Mesothelial cell of epicardium (in vitro differentiated cells): Measurements from ENCODE around the gene CRABP1. TPM values are rescaled to one million over a fixed set of nuclear protein-coding genes. Genes with fewer than 3 reads are reported as not detected.

Source experiments
- DNase-seq, 2 experiments: peaks; one replicate each; pipeline ENCODE4 v3.0.0; 2021; ENCODE audit warnings: low spot score in 2 of 2; ENCODE audit not compliant: unreplicated experiment in 2 of 2
- H3K27ac Mint-ChIP-seq: 2 replicates; pipeline ENCODE4 v1.8.0; 2021; ENCODE audit warnings: mixed read lengths
- H3K27me3 Mint-ChIP-seq: 2 replicates; pipeline ENCODE4 v1.8.0; 2021; ENCODE audit warnings: low read depth, mixed read lengths
- H3K36me3 Mint-ChIP-seq: 2 replicates; pipeline ENCODE4 v1.8.0; 2021; ENCODE audit warnings: mixed read lengths
- H3K4me1 Mint-ChIP-seq: 2 replicates; pipeline ENCODE4 v1.8.0; 2021; ENCODE audit warnings: mixed read lengths
- H3K4me3 Mint-ChIP-seq: 2 replicates; pipeline ENCODE4 v1.8.0; 2021; ENCODE audit warnings: mild to moderate bottlenecking, moderate library complexity, mixed read lengths
- H3K9me3 Mint-ChIP-seq: 2 replicates; pipeline ENCODE4 v1.8.0; 2021; ENCODE audit warnings: mixed read lengths
- CTCF ChIP-seq: fragments of 200-600 bp; sonication (generic); IDR thresholded peaks from one replicate; pipeline ENCODE4 v1.5.0; 2021; ENCODE audit warnings: antibody characterized with exemption; ENCODE audit not compliant: unreplicated experiment
- total RNA-seq: library from RNA; stranded (reverse); gene quantifications from 3 replicates; pipeline ENCODE4 v1.2.1, GENCODE V29; 2021

The CRABP1 gene
- total RNA-seq, 1 donor from 2014 or later, result 155 TPM

- Mint-ChIP-seq H3K4me1 (peaks cover 32% of the 10 kb centered on the region), H3K27ac (no peak overlapping the region), H3K27me3 (no peaks in the 10 kb centered on the region), H3K9me3 (no peaks in the 10 kb centered on the region), H3K4me3 (no peak overlapping the region), H3K36me3 (no peaks in the 10 kb centered on the region)
- no peak for TF ChIP-seq CTCF
- no peak for DNase-seq
Observed at GRCh38 chr15:78364233-78364632, 24.1 kb downstream of the CRABP1 start.

GRCh38 chr15:78365917-78366316 is 25.8 kb downstream of the CRABP1 start:
- Mint-ChIP-seq H3K9me3 (no peaks in the 10 kb centered on the region), H3K4me3 (no peak overlapping the region), H3K4me1 (peaks cover 24% of the 10 kb centered on the region), H3K27ac (no peak overlapping the region), H3K36me3 (no peaks in the 10 kb centered on the region), H3K27me3 (peaks cover 5% of the 10 kb centered on the region)
- no peak for DNase-seq
- TF ChIP-seq CTCF, result no peak

GRCh38 chr15:78366342-78366741 is 26.2 kb downstream of the CRABP1 start:
- DNase-seq, result no peak
- H3K4me3 Mint-ChIP-seq, result no peak overlapping the region
- H3K27me3 Mint-ChIP-seq, result peaks cover 5% of the 10 kb centered on the region
- no peaks in the 10 kb centered on the region for H3K36me3 Mint-ChIP-seq
- H3K27ac Mint-ChIP-seq, result no peak overlapping the region
- H3K4me1 Mint-ChIP-seq, result peaks cover 23% of the 10 kb centered on the region
- H3K9me3 Mint-ChIP-seq, result no peaks in the 10 kb centered on the region
- no peak for TF ChIP-seq CTCF

- Mint-ChIP-seq H3K36me3 (no peaks in the 10 kb centered on the region), H3K4me3 (no peak overlapping the region), H3K9me3 (no peaks in the 10 kb centered on the region), H3K4me1 (peaks cover 23% of the 10 kb centered on the region), H3K27me3 (peaks cover 5% of the 10 kb centered on the region), H3K27ac (no peak overlapping the region)
- no peak for DNase-seq
- TF ChIP-seq CTCF, result no peak
Observed at GRCh38 chr15:78368651-78369050, 28.5 kb downstream of the CRABP1 start.

GRCh38 chr15:78369161-78369560 is 29.0 kb downstream of the CRABP1 start:
- Mint-ChIP-seq H3K36me3 (no peaks in the 10 kb centered on the region), H3K27me3 (peaks cover 5% of the 10 kb centered on the region), H3K27ac (no peak overlapping the region), H3K4me1 (peaks cover 22% of the 10 kb centered on the region), H3K4me3 (no peak overlapping the region), H3K9me3 (no peaks in the 10 kb centered on the region)
- DNase-seq, result no peak
- TF ChIP-seq CTCF, result no peak

GRCh38 chr15:78370013-78370412 is 29.9 kb downstream of the CRABP1 start:
- Mint-ChIP-seq H3K36me3 (no peaks in the 10 kb centered on the region), H3K9me3 (no peaks in the 10 kb centered on the region), H3K4me1 (peaks cover 23% of the 10 kb centered on the region), H3K4me3 (no peak overlapping the region), H3K27ac (no peak overlapping the region), H3K27me3 (peaks cover 5% of the 10 kb centered on the region)
- no peak for TF ChIP-seq CTCF
- DNase-seq, result no peak
